Measurements from ENCODE around the gene NTMT1. TPM values are rescaled to one million over a fixed set of nuclear protein-coding genes. Genes with fewer than 3 reads are reported as not detected.

NTMT1 gene
- polyA plus RNA-seq, 3 donors, result 16.0 to 43.9 (median 28.2) TPM

DNA sequence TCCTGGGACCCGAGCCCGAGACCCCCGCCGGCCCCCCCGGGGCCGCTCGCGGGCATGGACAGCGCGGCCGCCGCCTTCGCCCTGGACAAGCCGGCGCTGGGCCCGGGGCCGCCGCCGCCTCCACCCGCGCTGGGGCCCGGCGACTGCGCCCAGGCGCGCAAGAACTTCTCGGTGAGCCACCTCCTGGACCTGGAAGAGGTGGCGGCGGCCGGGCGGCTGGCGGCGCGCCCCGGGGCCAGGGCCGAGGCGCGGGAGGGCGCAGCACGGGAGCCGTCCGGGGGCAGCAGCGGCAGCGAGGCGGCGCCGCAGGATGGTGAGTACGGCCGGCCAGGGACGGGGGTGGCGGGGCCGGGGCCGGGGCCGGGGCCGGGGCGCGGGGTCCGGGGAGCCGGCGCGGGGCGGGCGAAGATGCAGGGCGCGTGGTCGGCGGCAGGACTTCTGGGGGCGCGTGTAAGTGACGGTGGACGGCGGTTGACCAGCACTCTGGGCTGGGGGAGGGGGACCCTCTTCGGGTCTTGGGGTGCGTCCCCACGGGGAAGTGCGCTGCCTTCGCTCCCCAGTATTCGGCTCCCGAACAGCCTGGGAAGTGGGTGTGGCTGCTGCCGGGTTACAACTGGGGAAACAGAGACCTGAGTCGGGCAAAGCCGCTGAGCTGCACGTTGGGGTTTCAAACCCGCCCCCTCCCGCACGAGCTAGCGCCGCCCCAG, 40.0 kb downstream of the NTMT1 start:
- no peak overlapping the region for H3K4me3 ChIP-seq (replicated peaks in 1 of 3; ENCODE audit: low read depth in 2 of 3, low read length in 3 of 3)
- WGBS (ENCODE audit: insufficient coverage), result 7% methylated on average over 69 of the region's 88 CpGs
- Mint-ChIP-seq H3K36me3 (no peaks in the 10 kb centered on the region), H3K9me3 (peaks cover 0 to 15% (median 2%) of the 10 kb centered on the region in 7 donors), H3K27me3 (ENCODE audit: low read depth in 3 of 3) (peaks cover 46 to 82% (median 62%) of the 10 kb centered on the region in 3 donors), H3K4me1 (peaks cover 8% of the 10 kb centered on the region), H3K4me3 (peak overlapping the region in 1 of 2 donors; percentile 75), H3K27ac (no peak overlapping the region)
- peaks cover 0 to 5% of the 10 kb centered on the region in 2 donors for H3K4me1 ChIP-seq (ENCODE audit: control insufficient read depth in 1 of 2, insufficient read depth in 2 of 2, low read length in 2 of 2)
- no peak overlapping the region for H3K9ac ChIP-seq (ENCODE audit: insufficient read depth, low read length, poor library complexity, severe bottlenecking)
- H3K9me3 ChIP-seq (replicated peaks in 1 of 2; ENCODE audit: control insufficient read depth in 1 of 2, insufficient read depth in 1 of 2, low read length in 2 of 2), result no peaks in the 10 kb centered on the region
- H3K4me2 ChIP-seq (replicated peaks; ENCODE audit: extremely low read depth, low read length, poor library complexity, severe bottlenecking), result peak overlapping the region; percentile 58
- no peak overlapping the region for H3K27ac ChIP-seq (ENCODE audit: low read depth in 1 of 2, low read length in 2 of 2)
- DNase-seq, result no peak
- H4K20me1 ChIP-seq (ENCODE audit: insufficient read depth, low read length), result no peaks in the 10 kb centered on the region
- intact Hi-C loops (cut with micrococcal nuclease), result no loop called here
- no peaks in the 10 kb centered on the region for H3K79me2 ChIP-seq (ENCODE audit: insufficient read depth, low read length)
- H3K27me3 ChIP-seq (ENCODE audit: control insufficient read depth in 2 of 2, insufficient read depth in 2 of 2, low read length in 2 of 2), result peaks cover 11 to 43% of the 10 kb centered on the region in 2 donors
- H2AFZ ChIP-seq (ENCODE audit: insufficient read depth, low read depth, low read length, poor library complexity, severe bottlenecking), result no peak overlapping the region
- no peaks in the 10 kb centered on the region for H3K36me3 ChIP-seq (replicated peaks in 1 of 2; ENCODE audit: control insufficient read depth in 1 of 2, insufficient read depth in 2 of 2, low read length in 2 of 2)
- TF ChIP-seq, protein P1, sequence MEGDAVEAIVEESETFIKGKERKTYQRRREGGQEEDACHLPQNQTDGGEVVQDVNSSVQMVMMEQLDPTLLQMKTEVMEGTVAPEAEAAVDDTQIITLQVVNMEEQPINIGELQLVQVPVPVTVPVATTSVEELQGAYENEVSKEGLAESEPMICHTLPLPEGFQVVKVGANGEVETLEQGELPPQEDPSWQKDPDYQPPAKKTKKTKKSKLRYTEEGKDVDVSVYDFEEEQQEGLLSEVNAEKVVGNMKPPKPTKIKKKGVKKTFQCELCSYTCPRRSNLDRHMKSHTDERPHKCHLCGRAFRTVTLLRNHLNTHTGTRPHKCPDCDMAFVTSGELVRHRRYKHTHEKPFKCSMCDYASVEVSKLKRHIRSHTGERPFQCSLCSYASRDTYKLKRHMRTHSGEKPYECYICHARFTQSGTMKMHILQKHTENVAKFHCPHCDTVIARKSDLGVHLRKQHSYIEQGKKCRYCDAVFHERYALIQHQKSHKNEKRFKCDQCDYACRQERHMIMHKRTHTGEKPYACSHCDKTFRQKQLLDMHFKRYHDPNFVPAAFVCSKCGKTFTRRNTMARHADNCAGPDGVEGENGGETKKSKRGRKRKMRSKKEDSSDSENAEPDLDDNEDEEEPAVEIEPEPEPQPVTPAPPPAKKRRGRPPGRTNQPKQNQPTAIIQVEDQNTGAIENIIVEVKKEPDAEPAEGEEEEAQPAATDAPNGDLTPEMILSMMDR (IDR thresholded peaks at IDR 0.05), result no peak

DNA sequence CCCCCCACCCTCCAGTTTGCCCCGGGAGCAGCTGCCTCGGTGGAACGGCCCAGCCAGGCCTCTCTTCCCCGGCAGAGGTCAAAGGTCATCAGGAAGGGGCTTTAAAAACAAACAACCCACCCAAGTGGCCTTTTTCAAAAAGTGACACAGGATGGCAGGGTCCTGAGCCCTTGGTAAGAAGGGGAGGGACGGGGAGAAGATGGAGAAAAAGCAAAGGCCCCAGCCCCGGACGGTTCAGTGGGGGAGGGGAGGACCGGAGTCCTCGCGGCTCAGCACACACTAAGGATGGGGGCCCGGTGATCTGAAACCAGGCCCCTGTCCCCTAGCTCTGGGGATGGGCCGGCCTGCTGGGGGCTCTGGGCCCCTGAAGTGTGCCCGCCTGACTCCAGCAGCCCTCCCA, 40.6 kb downstream of the NTMT1 start:
- Mint-ChIP-seq H3K27me3 (ENCODE audit: low read depth in 3 of 3) (peaks cover 46 to 78% (median 61%) of the 10 kb centered on the region in 3 donors), H3K36me3 (no peaks in the 10 kb centered on the region), H3K27ac (no peak overlapping the region), H3K4me3 (peak overlapping the region in 1 of 2 donors; percentile 62), H3K4me1 (peaks cover 8% of the 10 kb centered on the region), H3K9me3 (peaks cover 0 to 15% (median 2%) of the 10 kb centered on the region in 7 donors)
- Histone ChIP-seq H3K9ac (ENCODE audit: insufficient read depth, low read length, poor library complexity, severe bottlenecking) (no peak overlapping the region), H3K27ac (ENCODE audit: low read depth in 1 of 2, low read length in 2 of 2) (no peak overlapping the region), H3K36me3 (replicated peaks in 1 of 2; ENCODE audit: control insufficient read depth in 1 of 2, insufficient read depth in 2 of 2, low read length in 2 of 2) (no peaks in the 10 kb centered on the region), H3K4me3 (replicated peaks in 1 of 3; ENCODE audit: low read depth in 2 of 3, low read length in 3 of 3) (no peak overlapping the region), H3K9me3 (replicated peaks in 1 of 2; ENCODE audit: control insufficient read depth in 1 of 2, insufficient read depth in 1 of 2, low read length in 2 of 2) (no peaks in the 10 kb centered on the region), H3K27me3 (ENCODE audit: control insufficient read depth in 2 of 2, insufficient read depth in 2 of 2, low read length in 2 of 2) (peaks cover 11 to 40% of the 10 kb centered on the region in 2 donors), H3K4me1 (ENCODE audit: control insufficient read depth in 1 of 2, insufficient read depth in 2 of 2, low read length in 2 of 2) (peaks cover 0 to 5% of the 10 kb centered on the region in 2 donors), H2AFZ (ENCODE audit: insufficient read depth, low read depth, low read length, poor library complexity, severe bottlenecking) (no peak overlapping the region), H3K4me2 (replicated peaks; ENCODE audit: extremely low read depth, low read length, poor library complexity, severe bottlenecking) (no peak overlapping the region), H4K20me1 (ENCODE audit: insufficient read depth, low read length) (no peaks in the 10 kb centered on the region), H3K79me2 (ENCODE audit: insufficient read depth, low read length) (no peaks in the 10 kb centered on the region)
- WGBS (ENCODE audit: insufficient coverage), result 62% methylated on average over 8 of the region's 13 CpGs
- DNase-seq, result no peak
- TF ChIP-seq, protein P1 (IDR thresholded peaks at IDR 0.05), result no peak
- intact Hi-C loops (cut with micrococcal nuclease), result no loop called here
